HCT116 (cell line): ENCODE results near the gene NLRP14. TPM values are rescaled to one million over a fixed set of nuclear protein-coding genes. Genes with fewer than 3 reads are reported as not detected.

ENCODE experiments used
- ATAC-seq: fragments of 200-7000 bp; cut with Tn5 transposase; 2 replicates; pipeline ENCODE4 v1.9.1; 2020; ENCODE audit warnings: mild to moderate bottlenecking, moderate library complexity
- BruUV-seq: library from RNA; stranded (reverse); fragments of 400-500 nt; replicated peaks from 2 replicates; lab custom pipeline; 2021; lab: Mats Ljungman, UMichigan
- CTCF ChIA-PET: fragments of 300-600 bp; sonication (Branson Sonifier 250); formaldehyde crosslinking; loops from one replicate; lab custom pipeline; 2021; ENCODE audit warnings: antibody characterized with exemption; lab: Charles Lee
- POLR2A ChIA-PET: fragments of 300-600, 350-600 bp; sonication (Branson Sonifier 250); formaldehyde crosslinking; loops from one replicate; lab custom pipeline; 2021; ENCODE audit warnings: antibody characterized with exemption; lab: Charles Lee
- RAD21 ChIA-PET, 2 experiments: fragments of 300-600 bp; sonication (Branson Sonifier 250); formaldehyde crosslinking; loops; one replicate each; lab custom pipeline; 2023; ENCODE audit warnings: low total read pairs in 2 of 2; ENCODE audit not compliant: uncharacterized antibody in 2 of 2, unreplicated experiment in 2 of 2, low non-redundant PET in 1 of 2; lab: Charles Lee
- DNase-seq: peaks from one replicate; pipeline ENCODE4 v3.0.0-alpha.2; 2010; ENCODE audit warnings: low read depth, low spot score
- H2AFZ ChIP-seq: fragments of 200-600 bp; shearing (Covaris generic), sonication (generic); 2 replicates; pipeline ENCODE4 v1.6.1; 2017; ENCODE audit warnings: low read depth, mixed run types, mixed read lengths, antibody characterized with exemption, low read length; ENCODE audit not compliant: poor library complexity, severe bottlenecking
- H3K27ac ChIP-seq: 2 replicates; pipeline ENCODE4 v1.5.1; 2012; ENCODE audit warnings: low read depth, low read length
- H3K27me3 ChIP-seq: fragments of 200-600 bp; sonication (generic); 2 replicates; pipeline ENCODE4 v1.6.1; 2016; ENCODE audit warnings: mixed run types, low read length, mixed read lengths; ENCODE audit not compliant: insufficient read depth
- H3K36me3 ChIP-seq, 2 experiments: fragments of 200-500 bp in 1 of 2; fragments of 200-600 bp in 1 of 2; sonication (Bioruptor generic) in 1 of 2; sonication (generic) in 1 of 2; 2 replicates each; pipeline versions ENCODE4 v1.5.1 to v1.6.1; 2014 to 2016; ENCODE audit warnings: low read length in 2 of 2, inconsistent platforms in 1 of 2, mixed read lengths in 1 of 2, mixed run types in 1 of 2; ENCODE audit not compliant: insufficient read depth in 2 of 2, control insufficient read depth in 1 of 2
- H3K4me1 ChIP-seq, 2 experiments: fragments of 200-600 bp in 1 of 2; sonication (generic) in 1 of 2; 2 replicates each; pipeline versions ENCODE4 v1.5.1 to v1.6.1; 2012 to 2017; ENCODE audit warnings: low read length in 2 of 2, inconsistent platforms in 1 of 2, mild to moderate bottlenecking in 1 of 2, mixed read lengths in 1 of 2, mixed run types in 1 of 2, moderate library complexity in 1 of 2; ENCODE audit not compliant: insufficient read depth in 2 of 2, control insufficient read depth in 1 of 2
- H3K4me2 ChIP-seq: fragments of 200-600 bp; sonication (generic); 2 replicates; pipeline ENCODE4 v1.6.1; 2017; ENCODE audit warnings: mixed run types, low read length, mixed read lengths
- H3K4me3 ChIP-seq, 2 experiments: fragments of 200-600 bp in 1 of 2; sonication (generic) in 1 of 2; replicated peaks in 1 of 2; 2 replicates each; pipeline ENCODE4 v1.5.1; 2011 to 2016; ENCODE audit warnings: low read length in 2 of 2, control low read depth in 1 of 2, low read depth in 1 of 2, mild to moderate bottlenecking in 1 of 2, mixed read lengths in 1 of 2, mixed run types in 1 of 2
- H3K79me2 ChIP-seq: fragments of 200-600 bp; sonication (generic); 2 replicates; pipeline ENCODE4 v1.6.1; 2017; ENCODE audit warnings: mild to moderate bottlenecking, mixed run types, low read length, moderate library complexity, mixed read lengths; ENCODE audit not compliant: insufficient read depth
- H3K9ac ChIP-seq: fragments of 200-600 bp; sonication (generic); 2 replicates; pipeline ENCODE4 v1.6.1; 2016; ENCODE audit warnings: low read length, mixed read lengths
- H3K9me2 ChIP-seq: fragments of 200-600 bp; sonication (generic), shearing (Covaris generic); 2 replicates; pipeline ENCODE4 v1.6.1; 2017; ENCODE audit warnings: mixed run types, mild to moderate bottlenecking, moderate library complexity; ENCODE audit not compliant: insufficient read depth
- H3K9me3 ChIP-seq, 2 experiments: fragments of 200-500 bp in 1 of 2; fragments of 200-600 bp in 1 of 2; sonication (Bioruptor generic) in 1 of 2; sonication (generic) in 1 of 2; 2 replicates each; pipeline ENCODE4 v1.6.1; 2014 to 2017; ENCODE audit warnings: low read length in 2 of 2, mixed read lengths in 2 of 2, inconsistent platforms in 1 of 2, low read depth in 1 of 2, mild to moderate bottlenecking in 1 of 2, mixed run types in 1 of 2, moderate library complexity in 1 of 2; ENCODE audit not compliant: control insufficient read depth in 1 of 2, insufficient read depth in 1 of 2
- H4K20me1 ChIP-seq: fragments of 200-600 bp; sonication (generic), shearing (Covaris generic); 2 replicates; pipeline ENCODE4 v1.6.1; 2017; ENCODE audit warnings: mixed run types, mild to moderate bottlenecking, moderate library complexity; ENCODE audit not compliant: insufficient read depth
- CBX3 ChIP-seq: IDR thresholded peaks from 2 replicates; pipeline ENCODE4 v1.6.1; 2012; ENCODE audit warnings: low read depth
- EGR1 ChIP-seq: IDR thresholded peaks from 2 replicates; pipeline ENCODE4 v1.6.1; 2012; ENCODE audit warnings: low read depth
- ELF1 ChIP-seq: IDR thresholded peaks from 2 replicates; pipeline ENCODE4 v1.6.1; 2012; ENCODE audit warnings: low read depth, borderline replicate concordance
- EZH2 ChIP-seq: fragments of 200-600 bp; sonication (generic); IDR thresholded peaks from 2 replicates; pipeline ENCODE4 v1.6.1; 2017; ENCODE audit warnings: antibody characterized with exemption, mixed run types
- EZH2phosphoT487 ChIP-seq: fragments of 200-600 bp; IDR thresholded peaks from 2 replicates; pipeline ENCODE4 v1.6.1; 2018; ENCODE audit warnings: antibody characterized with exemption, borderline replicate concordance
- FOSL1 ChIP-seq: IDR thresholded peaks from 2 replicates; pipeline ENCODE4 v1.6.1; 2012; ENCODE audit warnings: low read depth
- JUND ChIP-seq: IDR thresholded peaks from 2 replicates; pipeline ENCODE4 v1.6.1; 2012
- POLR2A ChIP-seq: IDR thresholded peaks from 2 replicates; pipeline ENCODE4 v1.7.0; 2011; ENCODE audit warnings: borderline replicate concordance; ENCODE audit not compliant: insufficient read depth, insufficient read length; ENCODE audit errors: extremely low read depth
- POLR2AphosphoS5 ChIP-seq: IDR thresholded peaks from 2 replicates; pipeline ENCODE4 v1.6.1; 2011; ENCODE audit warnings: mild to moderate bottlenecking, low read depth, low read length, moderate library complexity
- RAD21 ChIP-seq: IDR thresholded peaks from 2 replicates; pipeline ENCODE4 v1.6.1; 2012; ENCODE audit warnings: low read depth, mild to moderate bottlenecking
- SIN3A ChIP-seq: IDR thresholded peaks from 2 replicates; pipeline ENCODE4 v1.6.1; 2012; ENCODE audit warnings: low read depth
- SP1 ChIP-seq: IDR thresholded peaks from 2 replicates; pipeline ENCODE4 v1.6.1; 2012; ENCODE audit warnings: low read depth
- SRF ChIP-seq: IDR thresholded peaks from 2 replicates; pipeline ENCODE4 v1.6.1; 2012; ENCODE audit warnings: low read depth
- YY1 ChIP-seq: IDR thresholded peaks from 2 replicates; pipeline ENCODE4 v1.6.1; 2011; ENCODE audit warnings: low read length, low read depth, moderate library complexity, mild to moderate bottlenecking; ENCODE audit not compliant: insufficient replicate concordance; ENCODE audit errors: extremely low read depth
- ZFX ChIP-seq: fragments of 450-650 bp; IDR thresholded peaks from 2 replicates; pipeline ENCODE4 v1.6.1; 2017
- ZNF274 ChIP-seq: fragments of 200-500 bp; sonication (Bioruptor generic); IDR thresholded peaks from 2 replicates; pipeline ENCODE4 v1.6.1; 2014; ENCODE audit warnings: mild to moderate bottlenecking, low read depth, low read length, inconsistent platforms
- intact Hi-C: fragments of 100-400 bp; cut with micrococcal nuclease; formaldehyde crosslinking; loops from 2 replicates; pipeline ENCODE4 v1.10.0; 2022
- total RNA-seq: library from RNA; stranded (reverse); gene quantifications from one replicate; pipeline ENCODE4 v1.2.1, GENCODE V29; 2021; ENCODE audit not compliant: unreplicated experiment
- TF ChIP-seq, protein P1 (sequence below): IDR thresholded peaks from 2 replicates; pipeline ENCODE4 v1.6.1; 2012; ENCODE audit warnings: low read depth
- TF ChIP-seq, protein P2 (sequence below): IDR thresholded peaks from 2 replicates; pipeline ENCODE4 v1.6.1; 2011; ENCODE audit warnings: mild to moderate bottlenecking, low read length, moderate library complexity; ENCODE audit not compliant: insufficient replicate concordance; ENCODE audit errors: extremely low read depth
- TF ChIP-seq, protein P3 (sequence below): IDR thresholded peaks from 2 replicates; pipeline ENCODE4 v1.6.1; 2012
- TF ChIP-seq, protein P4 (sequence below): IDR thresholded peaks from 2 replicates; pipeline ENCODE4 v1.6.1; 2012

NLRP14 gene
- total RNA-seq, 1 experiment from 2014 or later, result 0.49 TPM

DNA sequence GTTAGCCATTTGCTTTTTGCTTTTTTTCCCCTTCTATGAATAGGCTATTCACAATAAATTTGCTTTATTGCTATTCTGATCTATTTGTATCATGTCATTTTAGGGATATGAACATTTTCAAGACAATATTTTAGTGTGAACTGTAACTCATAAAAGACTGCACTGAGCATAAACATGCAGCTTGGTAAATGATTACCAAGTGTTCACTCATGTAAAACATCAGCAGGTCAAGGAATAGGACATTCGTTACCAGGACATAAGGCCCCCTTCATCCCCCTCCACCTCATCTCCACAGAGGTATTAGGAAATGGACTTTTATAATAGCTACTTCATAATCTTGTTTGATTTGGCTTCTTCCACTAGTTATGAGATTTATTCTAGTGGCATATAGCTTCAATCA is 12.4 kb downstream of the NLRP14 start:
- no peak for ATAC-seq
- H3K9me2 ChIP-seq, result no peaks in the 10 kb centered on the region
- no peak for DNase-seq
- RAD21 ChIA-PET, result no interaction called here
- CTCF ChIA-PET, result no interaction called here
- no peak overlapping the region for H3K9ac ChIP-seq
- POLR2A ChIA-PET, result no interaction called here
- no peak overlapping the region for H2AFZ ChIP-seq
- no peaks in the 10 kb centered on the region for H3K27me3 ChIP-seq
- no peak overlapping the region for H3K4me2 ChIP-seq
- TF ChIP-seq RAD21 (no peak), SRF (no peak), SIN3A (no peak), CBX3 (no peak), FOSL1 (no peak), ZNF274 (no peak), ZFX (no peak), EZH2phosphoT487 (no peak), POLR2A (no peak), EZH2 (no peak), ELF1 (no peak), POLR2AphosphoS5 (no peak), JUND (no peak), SP1 (no peak), YY1 (no peak), EGR1 (no peak)
- TF ChIP-seq, protein P1, sequence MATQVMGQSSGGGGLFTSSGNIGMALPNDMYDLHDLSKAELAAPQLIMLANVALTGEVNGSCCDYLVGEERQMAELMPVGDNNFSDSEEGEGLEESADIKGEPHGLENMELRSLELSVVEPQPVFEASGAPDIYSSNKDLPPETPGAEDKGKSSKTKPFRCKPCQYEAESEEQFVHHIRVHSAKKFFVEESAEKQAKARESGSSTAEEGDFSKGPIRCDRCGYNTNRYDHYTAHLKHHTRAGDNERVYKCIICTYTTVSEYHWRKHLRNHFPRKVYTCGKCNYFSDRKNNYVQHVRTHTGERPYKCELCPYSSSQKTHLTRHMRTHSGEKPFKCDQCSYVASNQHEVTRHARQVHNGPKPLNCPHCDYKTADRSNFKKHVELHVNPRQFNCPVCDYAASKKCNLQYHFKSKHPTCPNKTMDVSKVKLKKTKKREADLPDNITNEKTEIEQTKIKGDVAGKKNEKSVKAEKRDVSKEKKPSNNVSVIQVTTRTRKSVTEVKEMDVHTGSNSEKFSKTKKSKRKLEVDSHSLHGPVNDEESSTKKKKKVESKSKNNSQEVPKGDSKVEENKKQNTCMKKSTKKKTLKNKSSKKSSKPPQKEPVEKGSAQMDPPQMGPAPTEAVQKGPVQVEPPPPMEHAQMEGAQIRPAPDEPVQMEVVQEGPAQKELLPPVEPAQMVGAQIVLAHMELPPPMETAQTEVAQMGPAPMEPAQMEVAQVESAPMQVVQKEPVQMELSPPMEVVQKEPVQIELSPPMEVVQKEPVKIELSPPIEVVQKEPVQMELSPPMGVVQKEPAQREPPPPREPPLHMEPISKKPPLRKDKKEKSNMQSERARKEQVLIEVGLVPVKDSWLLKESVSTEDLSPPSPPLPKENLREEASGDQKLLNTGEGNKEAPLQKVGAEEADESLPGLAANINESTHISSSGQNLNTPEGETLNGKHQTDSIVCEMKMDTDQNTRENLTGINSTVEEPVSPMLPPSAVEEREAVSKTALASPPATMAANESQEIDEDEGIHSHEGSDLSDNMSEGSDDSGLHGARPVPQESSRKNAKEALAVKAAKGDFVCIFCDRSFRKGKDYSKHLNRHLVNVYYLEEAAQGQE, result no peak
- TF ChIP-seq, protein P2, sequence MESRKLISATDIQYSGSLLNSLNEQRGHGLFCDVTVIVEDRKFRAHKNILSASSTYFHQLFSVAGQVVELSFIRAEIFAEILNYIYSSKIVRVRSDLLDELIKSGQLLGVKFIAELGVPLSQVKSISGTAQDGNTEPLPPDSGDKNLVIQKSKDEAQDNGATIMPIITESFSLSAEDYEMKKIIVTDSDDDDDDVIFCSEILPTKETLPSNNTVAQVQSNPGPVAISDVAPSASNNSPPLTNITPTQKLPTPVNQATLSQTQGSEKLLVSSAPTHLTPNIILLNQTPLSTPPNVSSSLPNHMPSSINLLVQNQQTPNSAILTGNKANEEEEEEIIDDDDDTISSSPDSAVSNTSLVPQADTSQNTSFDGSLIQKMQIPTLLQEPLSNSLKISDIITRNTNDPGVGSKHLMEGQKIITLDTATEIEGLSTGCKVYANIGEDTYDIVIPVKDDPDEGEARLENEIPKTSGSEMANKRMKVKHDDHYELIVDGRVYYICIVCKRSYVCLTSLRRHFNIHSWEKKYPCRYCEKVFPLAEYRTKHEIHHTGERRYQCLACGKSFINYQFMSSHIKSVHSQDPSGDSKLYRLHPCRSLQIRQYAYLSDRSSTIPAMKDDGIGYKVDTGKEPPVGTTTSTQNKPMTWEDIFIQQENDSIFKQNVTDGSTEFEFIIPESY, result no peak
- TF ChIP-seq, protein P3, sequence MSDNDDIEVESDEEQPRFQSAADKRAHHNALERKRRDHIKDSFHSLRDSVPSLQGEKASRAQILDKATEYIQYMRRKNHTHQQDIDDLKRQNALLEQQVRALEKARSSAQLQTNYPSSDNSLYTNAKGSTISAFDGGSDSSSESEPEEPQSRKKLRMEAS, result no peak
- TF ChIP-seq, protein P4, sequence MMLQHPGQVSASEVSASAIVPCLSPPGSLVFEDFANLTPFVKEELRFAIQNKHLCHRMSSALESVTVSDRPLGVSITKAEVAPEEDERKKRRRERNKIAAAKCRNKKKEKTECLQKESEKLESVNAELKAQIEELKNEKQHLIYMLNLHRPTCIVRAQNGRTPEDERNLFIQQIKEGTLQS, result no peak
- H3K4me3 ChIP-seq, result no peak overlapping the region
- H3K27ac ChIP-seq, result no peak overlapping the region
- no TSS peak for BruUV-seq
- H3K4me1 ChIP-seq, result no peaks in the 10 kb centered on the region
- H3K79me2 ChIP-seq, result no peaks in the 10 kb centered on the region
- intact Hi-C loops, result no loop called here
- H3K9me3 ChIP-seq, result no peaks in the 10 kb centered on the region
- H3K36me3 ChIP-seq, result no peaks in the 10 kb centered on the region
- H4K20me1 ChIP-seq, result no peaks in the 10 kb centered on the region
